Fibroblast of villous mesenchyme (primary cell): ENCODE results near the gene SRL. TPM values are rescaled to one million over a fixed set of nuclear protein-coding genes. Genes with fewer than 3 reads are reported as not detected.
"Not testable (repeated sequence)": the region's sequence is repeated elsewhere in the genome, so short reads cannot be mapped to it uniquely, and the experiment has no call there.

ENCODE experiments used
- DNase-seq: peaks from one replicate; pipeline ENCODE4 v3.0.0-alpha.2; 2010; ENCODE audit warnings: low read depth
- H3K4me3 ChIP-seq: 2 replicates; pipeline ENCODE4 v1.5.1; 2011; ENCODE audit warnings: low read depth, mild to moderate bottlenecking, low read length
- CTCF ChIP-seq: IDR thresholded peaks from 2 replicates; pipeline ENCODE4 v1.5.1; 2012; ENCODE audit warnings: low read depth, mild to moderate bottlenecking, low read length; ENCODE audit not compliant: insufficient read depth
- total RNA-seq: library from RNA; depleted of rRNA; stranded (reverse); fragments of >200 nt; gene quantifications from 2 replicates; pipeline ENCODE4 v1.2.3, GENCODE V29; 2012

SRL gene
- total RNA-seq, 1 donor, result 0.43 TPM

GRCh38 chr16:4261557-4262172, 19.8 kb upstream of the SRL start:
- DNase-seq, result peak; percentile 59
- TF ChIP-seq CTCF, result peak; percentile 77

GRCh38 chr16:4260360-4260759, 18.5 kb upstream of the SRL start:
- DNase-seq, result no peak
- no peak for TF ChIP-seq CTCF
- H3K4me3 ChIP-seq, result no peak overlapping the region

More at GRCh38 chr16:4261557-4262172, 19.8 kb upstream of the SRL start:
- no peak overlapping the region for H3K4me3 ChIP-seq

GRCh38 chr16:4257646-4258556, 16.0 kb upstream of the SRL start:
- H3K4me3 ChIP-seq, result peak overlapping the region; percentile 18
- peak; percentile 56 for DNase-seq
- TF ChIP-seq CTCF, result no peak

- DNase-seq, result peak; percentile 100
- TF ChIP-seq CTCF, result no peak
- H3K4me3 ChIP-seq, result peak overlapping the region; percentile 69
These were observed 11.7 kb upstream of the SRL start for GRCh38 chr16:4253394-4254150.

- H3K4me3 ChIP-seq, result peak overlapping the region; percentile 69
- not testable (repeated sequence) for DNase-seq
These were observed 11.1 kb upstream of the SRL start for GRCh38 chr16:4253012-4253393.

GRCh38 chr16:4249530-4250308, 7.8 kb upstream of the SRL start:
- DNase-seq, result no peak
- TF ChIP-seq CTCF, result no peak
- no peak overlapping the region for H3K4me3 ChIP-seq
